Measurements from ENCODE around the gene SH3GL3.

Gene SH3GL3

DNA sequence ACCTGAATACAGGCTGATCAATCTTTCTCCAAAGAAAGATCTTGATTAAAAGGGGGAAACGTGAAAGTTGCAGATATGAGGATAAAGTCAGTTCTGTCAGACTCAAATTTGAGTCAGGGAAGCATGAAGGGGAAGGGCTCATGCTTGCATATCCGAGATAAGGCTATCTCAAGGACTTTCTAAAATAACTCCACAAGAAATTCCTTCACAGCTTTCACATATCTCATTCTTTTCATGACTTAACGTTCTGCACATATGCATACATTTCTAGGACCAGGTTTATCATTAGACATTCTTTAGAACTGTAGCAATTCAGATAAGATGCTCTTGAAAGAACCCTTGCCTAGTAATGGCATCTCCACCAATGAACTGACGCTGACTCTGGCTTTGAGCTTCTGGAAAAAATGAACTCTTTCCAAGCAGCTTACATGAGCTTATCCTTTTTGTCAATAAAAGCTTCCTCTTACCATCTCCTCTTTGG is 15.9 kb downstream of the SH3GL3 start:
- no peak for DNase-seq

DNA sequence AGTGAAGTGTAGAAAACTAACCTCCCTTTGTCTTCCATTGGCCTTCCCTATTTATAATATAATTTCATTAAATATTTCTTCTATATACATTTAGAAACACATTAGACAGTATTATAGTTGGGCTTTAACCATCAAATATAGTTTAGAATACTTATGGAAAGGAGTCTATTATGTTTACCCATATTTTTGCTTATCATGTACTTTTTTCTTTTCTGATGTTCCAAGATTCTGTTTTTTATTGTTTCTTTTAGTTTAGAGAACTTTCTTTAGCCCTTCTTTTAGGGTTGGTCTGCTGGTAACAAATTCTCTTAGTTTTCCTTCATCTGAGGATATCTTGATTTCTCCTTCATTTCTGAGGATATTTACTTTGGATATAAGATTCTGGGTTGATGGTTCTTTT is 23.7 kb downstream of the SH3GL3 start:
- DNase-seq = no peak

DNA sequence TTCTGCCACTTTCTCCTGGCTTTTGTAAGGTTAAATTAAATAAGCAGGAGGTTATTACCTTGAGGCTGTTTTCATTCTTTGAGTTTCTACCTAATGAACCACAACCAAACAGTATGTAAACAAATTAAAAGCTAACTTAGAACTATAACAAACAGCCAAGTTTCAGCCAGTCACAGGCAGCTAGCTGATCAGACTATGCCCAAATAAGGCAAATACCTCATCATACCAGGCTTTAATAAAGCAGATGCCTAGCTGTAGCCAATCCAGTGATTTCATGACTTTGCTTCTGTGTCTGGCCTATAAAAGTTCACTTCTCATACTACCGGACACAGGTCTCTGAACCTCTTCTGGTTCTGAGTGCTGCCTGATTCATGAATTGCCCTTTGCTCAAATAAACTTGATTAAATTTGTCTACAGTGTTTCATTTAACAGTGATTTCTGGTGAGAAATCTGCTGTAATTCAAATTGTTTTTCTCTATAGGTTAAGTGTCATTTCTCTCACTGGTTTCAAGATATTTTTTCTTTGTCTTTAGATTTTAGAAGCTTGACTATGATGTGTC is 24.2 kb downstream of the SH3GL3 start:
- DNase-seq = no peak

DNA sequence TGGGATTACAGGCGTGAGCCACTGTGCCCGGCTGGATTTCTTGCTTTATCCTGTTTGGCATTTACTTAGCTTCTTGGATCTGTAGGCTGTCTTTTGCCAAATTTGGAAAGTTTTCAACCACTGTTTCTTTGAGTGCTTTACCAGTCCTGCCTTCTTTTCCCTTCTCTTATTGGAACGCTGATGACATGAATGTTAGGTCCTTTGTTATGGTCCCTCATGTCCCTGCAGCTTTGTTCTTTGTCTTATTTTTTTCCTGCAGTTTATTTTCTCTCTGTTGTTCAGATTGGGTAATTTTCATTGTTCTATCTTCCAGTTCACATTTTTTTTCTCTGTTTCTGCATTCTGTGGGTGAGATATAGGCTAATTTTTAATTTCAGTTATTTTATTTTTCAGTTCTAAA is 25.0 kb downstream of the SH3GL3 start:
- no peak for DNase-seq

DNA sequence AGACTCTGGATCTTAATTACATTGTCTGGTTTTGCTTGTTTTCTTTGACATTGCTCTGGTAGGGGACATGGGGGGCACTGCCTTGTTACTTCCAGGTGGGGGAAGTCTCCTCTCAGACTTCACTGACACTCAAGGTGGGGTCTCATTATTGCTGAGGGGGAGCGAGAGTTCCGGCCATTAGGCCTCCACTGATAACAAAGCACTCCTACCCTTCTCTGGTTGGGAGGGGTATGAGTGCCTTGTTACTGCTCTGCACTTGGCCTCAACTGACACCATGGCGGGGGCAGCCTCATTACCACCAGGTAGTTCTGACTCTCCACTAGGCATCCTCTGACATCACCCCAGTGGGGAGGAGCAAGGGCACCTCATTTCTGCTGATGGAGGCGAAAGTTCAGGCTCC is 25.7 kb downstream of the SH3GL3 start:
- no peak for DNase-seq

DNA sequence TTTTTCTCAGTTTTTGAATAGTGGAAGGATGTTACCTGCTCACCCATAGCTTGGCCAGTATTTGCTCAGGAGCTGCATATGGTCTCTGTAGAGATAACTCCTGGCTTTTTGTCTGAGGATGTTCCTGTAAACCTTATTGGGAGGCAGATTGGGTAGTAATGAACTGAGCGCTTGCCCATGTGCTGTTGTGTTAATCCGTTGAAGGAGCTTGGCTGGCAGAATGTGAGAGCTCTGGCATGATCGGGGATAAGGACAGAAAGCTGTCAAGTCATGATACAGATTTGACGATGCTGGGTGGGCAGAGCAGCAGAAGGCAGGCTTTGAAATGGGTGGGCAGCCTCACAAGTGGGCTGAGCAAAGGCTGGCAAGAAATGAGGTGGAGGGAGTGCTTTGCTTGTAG is 27.4 kb downstream of the SH3GL3 start:
- peak; percentile 97 for DNase-seq

DNA sequence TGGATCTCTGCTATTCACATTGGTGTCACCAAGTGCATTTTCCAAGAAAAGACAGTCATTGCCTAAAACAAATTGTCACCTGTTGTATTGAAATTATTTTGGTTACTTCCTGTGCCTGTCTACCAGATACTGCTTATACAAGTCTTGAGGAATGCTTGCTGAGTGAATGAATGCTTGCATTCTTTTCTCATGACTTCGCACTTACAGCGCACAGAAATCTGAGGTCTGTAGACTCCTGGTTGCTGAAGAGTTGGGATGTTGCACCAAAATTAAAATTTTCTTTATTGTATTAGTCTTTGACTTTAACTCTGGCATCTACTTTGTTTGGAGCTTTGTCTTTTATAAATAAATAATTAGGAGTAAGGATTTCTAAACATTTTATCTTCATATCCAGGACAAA is 28.4 kb downstream of the SH3GL3 start:
- DNase-seq = no peak

DNA sequence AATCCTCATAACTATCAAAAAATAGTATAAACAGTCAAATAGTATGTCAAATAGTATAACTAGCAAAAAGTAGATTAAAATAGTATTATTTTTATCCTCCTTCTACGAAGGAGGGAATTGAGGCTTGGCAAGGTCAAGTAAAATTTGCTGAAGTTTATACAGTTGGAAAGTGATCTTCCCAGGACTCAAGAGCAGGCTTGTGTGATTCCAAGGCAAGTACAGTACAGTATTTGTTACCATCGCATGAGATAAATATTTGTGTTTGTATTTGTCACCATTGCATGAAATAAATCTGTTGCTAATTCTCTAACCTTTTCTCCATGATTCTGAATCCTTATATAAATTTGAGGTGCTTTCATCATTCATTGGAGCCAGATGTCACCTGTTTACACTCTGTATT is 28.9 kb downstream of the SH3GL3 start:
- no peak for DNase-seq

DNA sequence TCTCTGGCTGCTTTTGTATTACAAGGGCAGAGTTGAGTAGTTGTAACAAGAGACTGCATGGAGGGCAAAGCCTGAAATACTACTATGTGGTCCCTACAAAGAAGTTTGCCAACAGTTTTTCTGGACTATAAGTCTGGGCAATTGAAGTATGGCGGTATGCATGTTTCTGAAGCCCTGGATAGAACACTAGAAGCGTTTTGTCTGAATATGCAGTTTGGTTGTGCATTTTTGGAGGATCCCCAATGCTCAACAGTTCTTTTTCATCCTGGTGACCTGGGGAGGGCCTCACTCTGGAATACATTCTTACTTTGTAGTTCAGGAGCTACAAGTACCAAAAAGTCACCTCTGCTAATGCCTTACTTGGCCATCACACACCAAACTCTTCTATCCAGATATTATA is 29.6 kb downstream of the SH3GL3 start:
- DNase-seq = no peak

DNA sequence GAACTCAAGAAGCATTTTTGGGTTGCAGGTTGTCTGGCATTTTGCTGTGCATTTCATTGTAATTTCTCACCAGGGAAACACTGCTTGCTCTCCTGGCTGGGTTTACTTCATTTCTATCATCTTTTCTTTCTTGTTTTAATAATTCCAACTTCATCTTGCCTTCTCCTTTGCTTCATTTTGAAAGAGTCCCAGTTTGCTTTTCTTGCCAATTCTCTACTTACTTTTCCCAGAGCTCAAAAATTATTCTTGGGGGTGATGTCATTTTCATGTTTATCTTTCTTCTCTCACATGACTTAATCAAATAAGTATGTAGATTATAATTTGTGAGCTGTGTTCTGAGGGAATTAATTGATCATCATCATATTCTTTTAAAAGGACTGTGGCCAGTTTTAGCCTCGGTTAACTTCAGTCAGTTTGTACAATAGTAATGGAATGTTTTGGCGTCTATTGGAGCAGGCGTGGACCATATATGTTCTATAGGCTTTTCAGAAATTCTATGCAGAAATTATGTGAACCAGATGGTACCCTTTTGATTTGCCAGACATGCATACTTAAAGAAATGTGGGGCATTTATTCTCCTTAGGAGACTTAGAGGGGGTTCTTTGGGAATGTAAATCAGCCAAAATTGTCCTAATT is 30.1 kb downstream of the SH3GL3 start:
- DNase-seq = no peak

DNA sequence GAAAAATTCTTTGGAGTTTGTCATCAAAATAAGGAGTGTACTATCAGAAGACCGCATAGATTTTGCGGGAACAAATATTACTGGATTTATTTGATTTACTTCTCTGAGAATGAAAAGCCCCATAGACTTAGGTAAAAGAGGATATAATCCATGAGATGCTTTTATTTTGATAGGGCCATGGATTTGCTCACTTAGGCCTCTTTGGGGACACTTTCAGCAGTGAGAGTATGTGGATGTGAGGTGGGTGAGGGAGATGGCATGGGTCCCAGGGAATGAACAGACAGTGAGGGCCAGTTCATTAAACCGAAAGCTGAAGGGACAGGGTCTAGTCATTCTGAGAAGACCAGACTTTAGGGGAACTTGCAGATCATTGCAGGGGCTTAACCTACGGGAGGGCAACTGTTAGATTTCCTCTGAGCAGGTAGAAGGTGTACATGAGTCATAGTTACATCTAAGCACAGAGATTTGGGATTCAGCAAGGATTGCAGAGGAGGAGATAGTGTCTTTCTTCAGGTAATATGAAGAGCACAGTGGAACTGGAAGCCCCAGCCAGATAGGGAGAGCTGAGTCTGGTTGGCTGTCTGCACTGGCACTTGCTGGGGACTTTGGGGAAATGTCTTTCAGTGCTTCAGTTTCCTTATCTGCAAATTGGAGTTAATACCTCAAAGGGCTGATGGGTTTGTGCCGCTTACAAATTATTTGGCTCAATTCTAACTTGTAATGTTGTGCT is 30.8 kb downstream of the SH3GL3 start:
- DNase-seq = no peak

DNA sequence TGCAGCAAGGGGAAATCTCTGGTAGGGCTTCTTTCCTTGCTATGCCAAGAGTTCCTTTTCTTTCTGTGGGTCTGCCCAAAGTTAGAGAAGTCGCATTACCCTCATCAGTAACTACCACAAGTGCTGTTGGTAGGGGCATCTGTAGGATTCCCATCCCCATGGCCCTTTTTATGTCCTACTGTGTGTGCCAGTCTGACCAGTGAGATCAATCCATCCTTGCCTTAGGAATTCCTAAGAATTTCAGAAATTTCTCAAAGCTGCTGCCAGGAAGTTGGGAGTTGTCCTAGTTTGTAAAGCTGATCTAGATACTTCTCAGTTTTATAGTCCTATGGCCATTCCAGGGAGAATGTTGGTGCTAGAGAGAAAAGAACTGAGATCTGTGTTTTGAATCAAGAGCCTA is 36.5 kb downstream of the SH3GL3 start:
- no peak for DNase-seq

DNA sequence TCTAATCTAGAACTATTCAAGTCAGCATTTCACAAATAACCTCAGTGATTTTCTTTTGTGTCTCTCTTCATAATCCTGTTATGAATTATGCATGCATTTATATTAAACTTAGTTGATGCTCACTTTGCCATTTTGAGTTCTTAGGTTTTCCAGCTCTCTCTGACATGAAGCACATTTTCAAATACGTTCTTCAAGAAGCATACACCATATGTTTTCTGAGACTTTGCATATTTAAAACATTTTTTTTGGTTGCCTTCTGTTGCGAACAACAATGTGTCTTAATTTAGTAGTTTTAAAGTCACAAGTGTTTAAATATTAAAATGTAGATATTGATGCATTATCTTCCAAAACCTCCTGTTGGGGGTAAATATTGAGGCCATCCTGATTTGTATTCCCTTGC is 37.5 kb downstream of the SH3GL3 start:
- DNase-seq = no peak

DNA sequence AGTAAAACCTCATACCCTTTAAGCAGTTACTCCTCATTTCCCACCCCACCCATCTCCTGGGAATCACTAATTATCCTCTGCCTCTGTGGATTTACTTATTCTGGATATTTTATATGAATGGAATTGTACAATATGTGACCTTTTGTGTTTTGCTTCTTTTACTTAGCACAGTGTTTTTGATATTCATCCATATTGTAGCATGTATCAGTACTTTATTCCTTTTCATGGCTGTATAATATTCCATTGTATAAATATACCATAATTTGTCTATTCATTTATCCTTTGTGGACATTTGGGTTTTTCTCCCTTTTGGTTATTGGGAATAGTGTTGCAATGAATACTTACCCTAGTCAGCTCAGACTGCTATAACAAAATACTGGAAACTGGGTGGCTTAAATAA is 39.2 kb downstream of the SH3GL3 start:
- no peak for DNase-seq

DNA sequence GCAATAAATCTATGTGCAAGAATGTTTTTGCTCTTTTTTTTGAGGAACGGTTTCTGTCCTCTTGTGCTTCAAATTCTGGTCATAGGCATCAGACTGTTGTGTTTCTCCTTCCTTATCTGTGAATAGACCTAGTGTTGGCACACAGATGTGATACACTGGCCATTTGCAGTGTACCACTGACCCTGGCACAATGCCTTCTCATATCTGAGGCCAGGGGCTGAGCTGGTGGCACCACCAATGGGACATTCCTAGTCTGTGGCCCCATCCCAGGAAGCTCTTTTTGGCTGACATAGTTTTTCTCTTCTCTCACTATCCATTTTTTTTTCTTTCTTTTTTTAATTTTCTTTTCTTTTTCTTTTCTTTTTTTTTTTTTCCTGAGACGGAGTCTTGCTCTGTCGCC is 40.4 kb downstream of the SH3GL3 start:
- no peak for DNase-seq

DNA sequence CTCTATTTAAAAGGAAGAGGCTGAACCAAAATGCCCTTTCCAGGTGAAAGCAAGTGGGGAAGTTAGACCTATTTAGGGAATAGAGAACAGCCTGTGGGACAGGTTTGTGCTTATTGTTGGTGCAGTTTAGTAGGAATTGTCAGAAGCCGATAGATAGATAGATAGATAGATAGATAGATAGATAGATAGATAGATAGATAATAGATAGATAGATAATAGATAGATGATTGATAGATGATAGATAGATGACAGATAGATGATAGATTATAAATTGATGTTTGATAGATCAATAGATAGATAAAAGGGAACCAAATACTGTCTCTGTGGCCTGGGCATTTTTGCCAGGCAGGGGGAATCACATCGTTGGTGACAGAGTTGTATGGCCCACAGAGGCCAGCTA is 42.5 kb downstream of the SH3GL3 start:
- no peak for DNase-seq

DNA sequence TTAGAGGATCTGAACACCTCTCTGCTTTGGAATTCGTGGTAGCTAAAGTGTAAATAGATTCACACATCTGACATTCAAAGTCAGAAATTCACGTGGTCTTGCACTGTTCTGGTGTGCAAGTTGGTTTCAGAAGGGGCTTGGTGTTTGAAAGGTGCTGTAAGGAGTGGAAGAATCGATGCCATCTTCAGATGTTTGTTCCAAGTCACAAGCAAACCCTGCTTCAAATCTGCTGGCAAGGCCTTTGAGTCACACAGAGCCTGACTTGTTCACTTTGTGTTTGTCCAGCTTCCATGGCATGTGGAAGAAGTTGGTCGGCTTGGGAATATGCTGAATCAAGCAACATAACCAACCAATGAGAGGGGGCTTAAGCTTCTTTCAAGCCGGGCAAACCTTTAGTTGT is 44.3 kb downstream of the SH3GL3 start:
- no peak for DNase-seq

DNA sequence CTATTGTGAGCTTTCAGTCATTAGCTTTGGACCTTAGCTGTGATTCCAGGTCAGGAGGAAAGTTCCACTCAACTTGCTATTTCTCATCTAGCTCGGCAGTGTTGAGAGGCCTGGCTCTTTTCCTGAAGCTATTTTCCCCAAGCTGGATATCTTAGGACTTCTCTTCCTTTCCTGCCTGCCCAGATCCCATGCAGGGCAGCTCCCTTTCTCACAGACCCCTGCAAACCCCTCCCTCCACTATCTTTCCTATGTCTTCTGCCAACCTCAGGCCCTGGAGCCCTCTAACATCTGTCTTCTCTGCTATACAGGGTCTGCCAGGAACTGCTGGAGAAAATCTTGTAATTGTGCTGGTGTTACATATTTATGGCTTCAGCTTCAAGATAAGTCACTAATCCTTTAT is 49.6 kb downstream of the SH3GL3 start:
- DNase-seq = no peak

DNA sequence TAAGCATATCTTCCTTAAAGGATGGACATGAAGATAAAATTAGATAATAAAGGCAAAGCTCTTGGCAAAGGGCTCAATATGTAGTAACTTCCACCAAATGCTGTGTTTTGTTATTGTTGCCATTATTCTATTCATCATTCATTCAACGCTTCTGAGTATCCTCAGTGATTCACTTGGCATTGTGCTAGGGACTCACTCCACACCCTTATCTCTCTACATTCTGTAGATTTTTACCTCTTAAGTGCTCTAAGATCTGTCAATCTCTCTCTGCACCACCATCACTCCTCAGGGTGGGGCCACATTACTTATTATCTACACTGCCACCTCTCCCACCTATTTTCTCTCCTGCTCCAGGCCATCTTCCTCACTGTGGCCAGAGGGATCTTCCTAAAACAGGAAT is 51.2 kb downstream of the SH3GL3 start:
- DNase-seq = no peak

DNA sequence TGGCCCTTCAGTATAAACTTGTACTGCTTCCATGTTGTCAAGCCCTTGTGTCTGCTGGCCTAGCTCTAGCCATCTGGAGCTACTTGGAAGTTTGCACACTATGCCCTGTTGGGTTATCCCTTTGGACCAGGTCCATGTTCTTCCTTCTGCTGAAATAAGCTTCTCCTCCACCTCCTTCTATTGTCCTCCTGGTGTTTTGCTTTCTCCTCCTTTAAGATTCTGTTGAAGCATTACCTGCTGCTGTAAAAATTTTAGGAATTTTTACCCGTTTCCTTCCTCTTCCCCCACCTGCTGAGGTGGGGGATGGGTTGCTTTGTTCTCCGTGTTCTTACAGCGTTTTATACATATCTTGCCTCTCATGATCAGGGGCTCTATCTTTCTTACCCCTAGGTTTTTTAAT is 51.7 kb downstream of the SH3GL3 start:
- DNase-seq = no peak

DNA sequence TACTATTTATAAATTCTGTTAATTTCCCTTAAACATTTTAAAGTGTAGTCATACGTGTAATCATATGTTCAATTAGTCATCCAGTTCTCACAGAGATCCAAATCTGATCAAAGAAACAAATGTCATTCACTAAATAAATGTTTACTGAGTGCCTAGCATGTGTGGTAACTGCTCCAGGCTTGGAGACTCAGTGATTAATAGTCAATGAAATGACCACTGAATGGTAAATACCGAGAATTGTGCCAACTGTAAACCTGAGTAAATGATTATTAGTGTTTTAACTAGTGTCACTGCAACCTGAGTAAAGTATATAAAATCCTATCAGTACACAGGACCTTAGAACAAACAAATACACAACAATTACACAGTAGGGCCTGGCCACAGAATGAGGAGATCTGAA is 52.3 kb downstream of the SH3GL3 start:
- no peak for DNase-seq

DNA sequence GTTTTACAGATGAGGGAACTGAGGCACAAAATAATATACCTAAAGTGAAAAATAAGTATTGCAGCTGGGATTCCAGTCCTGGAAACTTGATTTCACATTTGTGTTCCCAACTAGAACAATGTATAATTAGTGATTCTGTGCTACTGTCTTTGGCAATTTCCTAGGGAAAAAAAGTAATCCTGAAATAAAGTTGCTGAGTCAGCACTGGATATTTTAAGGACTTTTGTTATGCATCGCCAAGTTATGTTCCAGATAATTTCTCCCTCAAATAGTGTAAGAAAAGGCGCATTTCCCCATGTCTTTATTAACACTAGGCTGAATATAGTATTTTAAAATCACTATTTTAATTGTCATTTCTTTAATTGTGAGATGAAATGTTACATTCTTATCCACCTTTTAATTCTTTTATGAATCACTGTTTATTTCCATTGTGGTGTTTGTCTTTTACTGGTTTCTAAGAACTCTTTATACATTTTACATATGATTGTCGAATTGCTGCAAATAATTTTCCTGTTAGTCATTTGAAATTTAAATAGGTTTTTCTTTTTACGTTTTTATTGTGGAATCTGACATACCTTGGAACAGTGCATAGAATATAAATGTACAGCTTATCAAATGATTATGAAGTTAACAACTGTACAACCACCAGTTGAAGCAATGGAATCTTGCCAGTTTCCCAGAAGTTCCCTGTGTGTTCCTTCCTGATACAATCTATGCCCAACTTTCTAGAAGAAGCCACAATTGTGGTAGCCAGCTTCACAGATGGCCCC is 56.6 kb downstream of the SH3GL3 start:
- no peak for DNase-seq

DNA sequence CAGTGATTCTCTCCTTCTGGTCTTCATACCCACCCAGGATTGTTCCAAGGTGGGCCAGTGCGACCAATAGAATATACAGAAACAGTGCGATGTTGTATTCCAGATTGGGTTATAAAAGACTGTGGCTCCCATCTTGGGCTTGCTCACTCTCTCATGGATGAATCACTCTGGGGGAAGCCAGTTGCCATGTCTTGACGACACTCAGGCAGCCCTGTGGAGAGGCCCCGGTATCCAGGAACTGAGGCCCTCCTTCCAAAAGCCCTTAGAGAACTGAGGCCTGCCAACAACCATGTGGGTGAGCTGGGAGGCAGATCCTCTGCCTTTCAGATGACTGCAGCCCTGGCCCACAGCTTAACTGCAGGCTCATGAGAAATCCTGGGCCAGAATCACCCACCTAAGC is 57.2 kb downstream of the SH3GL3 start:
- DNase-seq = no peak

DNA sequence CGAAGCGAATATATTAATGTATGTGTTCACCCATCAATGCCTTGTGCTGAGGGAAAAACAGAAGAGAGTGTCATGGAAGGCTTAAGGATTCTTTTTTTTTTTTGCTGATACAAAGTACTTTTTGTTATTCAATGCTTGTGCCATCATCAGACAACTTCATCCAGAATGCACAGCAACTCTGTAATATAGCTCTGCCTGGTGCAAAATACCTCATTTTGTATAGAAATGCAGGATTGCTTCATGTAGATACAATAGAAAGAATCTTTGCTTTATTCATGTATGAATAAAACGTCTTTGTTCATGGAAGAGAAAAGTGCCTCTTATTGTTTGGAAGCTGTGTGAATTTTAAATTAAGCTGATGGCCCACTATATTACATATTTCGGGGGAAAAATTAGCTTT is 62.9 kb downstream of the SH3GL3 start:
- DNase-seq = no peak
